Left lobe of liver (tissue), 2 donors: ENCODE measurements around the gene NBEA. TPM values are rescaled to one million over a fixed set of nuclear protein-coding genes. Genes with fewer than 3 reads are reported as not detected.

Experiments used
- ATAC-seq: fragments of 200-7000 bp; cut with Tn5 transposase; one replicate; pipeline ENCODE4 v1.9.1; 2020; ENCODE audit warnings: mild to moderate bottlenecking, moderate library complexity
- DNase-seq: peaks from one replicate; pipeline ENCODE4 v3.0.0-alpha.2; 2020; ENCODE audit warnings: low spot score
- total RNA-seq: library from RNA; stranded (reverse); gene quantifications from one replicate; pipeline ENCODE4 v1.2.1, GENCODE V29; 2021
- donor health status: DM: no; HTN: no; CAD: no; lungs with moderate emphysema.
- donor health status: DM: no; HTN: yes; CAD: no.

Gene NBEA
- total RNA-seq, 1 donor from 2014 or later: 0.40 TPM

- DNase-seq (no peak), ATAC-seq (no peak)
These were observed 313.2 kb downstream of the NBEA start for GRCh38 chr13:35255241-35255640.

- no peak for DNase-seq
- no peak for ATAC-seq
These were observed 314.5 kb downstream of the NBEA start for GRCh38 chr13:35256459-35257148.

- no peak for ATAC-seq
- no peak for DNase-seq
These were observed 318.2 kb downstream of the NBEA start for GRCh38 chr13:35260316-35260715.

GRCh38 chr13:35266412-35266811 is 324.3 kb downstream of the NBEA start:
- ATAC-seq (no peak), DNase-seq (no peak)

- ATAC-seq (no peak), DNase-seq (no peak)
These were observed 336.8 kb downstream of the NBEA start for GRCh38 chr13:35278917-35279316.

- DNase-seq (no peak), ATAC-seq (no peak)
These were observed 337.4 kb downstream of the NBEA start for GRCh38 chr13:35279500-35279899.

- ATAC-seq (no peak), DNase-seq (no peak)
These were observed 341.8 kb downstream of the NBEA start for GRCh38 chr13:35283856-35284255.

GRCh38 chr13:35285677-35286076 is 343.6 kb downstream of the NBEA start:
- DNase-seq: no peak
- no peak for ATAC-seq

GRCh38 chr13:35292329-35292728 is 350.3 kb downstream of the NBEA start:
- DNase-seq: no peak
- no peak for ATAC-seq

- ATAC-seq (no peak), DNase-seq (no peak)
These were observed 351.6 kb downstream of the NBEA start for GRCh38 chr13:35293579-35294226.

- DNase-seq (no peak), ATAC-seq (no peak)
These were observed 367.6 kb downstream of the NBEA start for GRCh38 chr13:35309706-35310105.

- DNase-seq: no peak
- ATAC-seq: no peak
These were observed 390.1 kb downstream of the NBEA start for GRCh38 chr13:35332134-35332533.

- DNase-seq (no peak), ATAC-seq (no peak)
These were observed 391.1 kb downstream of the NBEA start for GRCh38 chr13:35333157-35333556.

- DNase-seq (no peak), ATAC-seq (no peak)
These were observed 400.4 kb downstream of the NBEA start for GRCh38 chr13:35342440-35342839.

- DNase-seq (no peak), ATAC-seq (no peak)
These were observed 401.3 kb downstream of the NBEA start for GRCh38 chr13:35343417-35343816.

GRCh38 chr13:35345992-35346391 is 403.9 kb downstream of the NBEA start:
- DNase-seq (no peak), ATAC-seq (no peak)

- ATAC-seq: no peak
- no peak for DNase-seq
These were observed 404.4 kb downstream of the NBEA start for GRCh38 chr13:35346494-35346893.

- ATAC-seq (no peak), DNase-seq (no peak)
These were observed 405.7 kb downstream of the NBEA start for GRCh38 chr13:35347679-35348205.

GRCh38 chr13:35349052-35349451 is 407.0 kb downstream of the NBEA start:
- no peak for DNase-seq
- ATAC-seq: no peak

GRCh38 chr13:35349673-35350278 is 407.7 kb downstream of the NBEA start:
- ATAC-seq (peak; percentile 78), DNase-seq (no peak)

- no peak for DNase-seq
- ATAC-seq: no peak
These were observed 412.2 kb downstream of the NBEA start for GRCh38 chr13:35354285-35354684.

GRCh38 chr13:35354882-35355281 is 412.8 kb downstream of the NBEA start:
- no peak for ATAC-seq
- DNase-seq: no peak
